T1000 (cell line): Measurements from ENCODE around the gene EVC2.

ENCODE experiments used
- DNase-seq: peaks from one replicate; lab custom pipeline; 2025; ENCODE audit warnings: mixed read lengths; lab: John Stamatoyannopoulos, UW

Gene EVC2, protein sequence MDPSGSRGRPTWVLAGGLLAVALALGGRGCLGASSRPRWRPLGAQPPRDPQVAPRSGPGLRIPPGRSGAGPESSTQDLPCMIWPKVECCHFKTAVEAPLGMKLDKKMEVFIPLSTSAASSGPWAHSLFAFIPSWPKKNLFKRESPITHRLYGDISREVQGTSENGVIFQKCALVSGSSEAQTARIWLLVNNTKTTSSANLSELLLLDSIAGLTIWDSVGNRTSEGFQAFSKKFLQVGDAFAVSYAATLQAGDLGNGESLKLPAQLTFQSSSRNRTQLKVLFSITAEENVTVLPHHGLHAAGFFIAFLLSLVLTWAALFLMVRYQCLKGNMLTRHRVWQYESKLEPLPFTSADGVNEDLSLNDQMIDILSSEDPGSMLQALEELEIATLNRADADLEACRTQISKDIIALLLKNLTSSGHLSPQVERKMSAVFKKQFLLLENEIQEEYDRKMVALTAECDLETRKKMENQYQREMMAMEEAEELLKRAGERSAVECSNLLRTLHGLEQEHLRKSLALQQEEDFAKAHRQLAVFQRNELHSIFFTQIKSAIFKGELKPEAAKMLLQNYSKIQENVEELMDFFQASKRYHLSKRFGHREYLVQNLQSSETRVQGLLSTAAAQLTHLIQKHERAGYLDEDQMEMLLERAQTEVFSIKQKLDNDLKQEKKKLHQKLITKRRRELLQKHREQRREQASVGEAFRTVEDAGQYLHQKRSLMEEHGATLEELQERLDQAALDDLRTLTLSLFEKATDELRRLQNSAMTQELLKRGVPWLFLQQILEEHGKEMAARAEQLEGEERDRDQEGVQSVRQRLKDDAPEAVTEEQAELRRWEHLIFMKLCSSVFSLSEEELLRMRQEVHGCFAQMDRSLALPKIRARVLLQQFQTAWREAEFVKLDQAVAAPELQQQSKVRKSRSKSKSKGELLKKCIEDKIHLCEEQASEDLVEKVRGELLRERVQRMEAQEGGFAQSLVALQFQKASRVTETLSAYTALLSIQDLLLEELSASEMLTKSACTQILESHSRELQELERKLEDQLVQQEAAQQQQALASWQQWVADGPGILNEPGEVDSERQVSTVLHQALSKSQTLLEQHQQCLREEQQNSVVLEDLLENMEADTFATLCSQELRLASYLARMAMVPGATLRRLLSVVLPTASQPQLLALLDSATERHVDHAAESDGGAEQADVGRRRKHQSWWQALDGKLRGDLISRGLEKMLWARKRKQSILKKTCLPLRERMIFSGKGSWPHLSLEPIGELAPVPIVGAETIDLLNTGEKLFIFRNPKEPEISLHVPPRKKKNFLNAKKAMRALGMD

DNA sequence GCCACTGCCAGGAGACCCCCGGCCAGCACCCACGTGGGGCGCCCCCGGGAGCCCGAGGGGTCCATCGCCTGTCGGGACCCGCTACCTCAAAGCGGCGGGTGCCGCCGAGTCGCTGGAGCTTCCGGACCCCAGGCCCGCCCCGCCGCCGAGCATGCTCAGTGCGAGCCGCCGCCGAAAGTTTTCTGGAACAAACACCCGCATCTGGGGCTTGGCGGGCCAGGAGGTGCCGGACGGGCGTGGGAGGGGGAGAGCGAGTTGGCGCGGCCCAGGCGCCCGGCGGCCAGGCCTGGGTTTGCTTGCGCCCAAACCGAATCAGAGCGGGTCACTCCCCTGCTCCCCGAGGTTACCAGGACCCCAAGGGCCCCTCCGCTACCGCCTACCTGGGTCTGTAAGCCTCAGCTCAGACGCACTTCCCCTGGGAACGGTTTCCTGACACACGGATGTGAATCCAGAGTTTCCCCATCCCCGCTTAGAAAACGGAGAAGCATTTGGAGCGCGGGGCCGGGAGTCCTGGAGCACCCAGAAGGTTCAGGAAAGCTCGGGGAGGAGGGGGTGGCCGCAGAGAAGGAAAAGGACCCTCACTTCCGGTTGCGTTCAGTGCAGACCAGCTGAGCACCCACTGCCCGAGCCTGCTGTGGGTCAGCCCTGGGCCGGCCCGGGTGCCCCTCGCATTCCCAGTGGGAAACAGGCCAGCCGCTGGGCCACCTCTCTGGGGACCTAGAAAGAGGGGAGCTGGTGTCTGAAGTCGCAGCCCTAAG, at the start of gene EVC2:
Gene EVC2, minus strand, starts transcription at position 111 of the 758 bp plus-strand sequence. Its CDS starts 46 bp downstream, at position 65.
- DNase-seq = no peak

DNA sequence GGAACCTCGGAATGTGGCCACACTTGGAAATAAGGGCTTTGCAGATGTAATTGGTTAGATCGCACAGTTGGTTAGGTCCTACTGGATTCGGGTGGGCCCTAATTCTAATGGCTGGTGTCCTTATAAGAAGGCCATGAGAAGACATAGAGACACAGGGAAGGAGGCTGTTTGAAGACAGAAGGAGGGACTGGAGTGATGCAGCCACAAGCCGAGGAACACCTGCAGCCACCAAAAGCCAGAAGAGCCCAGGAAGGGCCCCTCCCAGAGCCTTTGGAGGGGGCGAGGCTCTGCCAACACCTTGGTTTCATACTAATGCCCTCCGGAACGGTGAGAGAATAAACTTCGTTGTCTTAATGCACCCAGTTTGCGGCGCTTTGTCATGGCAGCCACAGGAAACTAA, 49.6 kb upstream of the EVC2 start:
- no peak for DNase-seq

DNA sequence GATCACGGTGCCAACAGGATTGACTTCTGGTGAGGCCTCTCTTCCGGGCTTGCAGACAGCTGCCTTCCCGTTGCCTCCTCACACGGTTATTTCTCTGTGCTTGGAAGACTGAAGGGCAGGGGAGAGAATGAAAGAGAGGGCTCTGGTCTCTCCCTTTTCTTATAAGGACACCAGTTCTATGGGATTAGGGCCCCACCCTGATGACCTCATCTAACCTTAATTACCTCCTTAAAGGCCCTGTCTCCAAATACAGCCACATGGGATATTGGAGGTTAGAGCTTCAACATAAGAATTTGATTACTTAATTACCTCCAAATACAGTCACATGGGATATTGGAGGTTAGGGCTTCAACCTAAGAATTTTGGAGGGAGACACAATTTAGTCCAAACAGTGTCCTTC, 49.2 kb upstream of the EVC2 start:
- no peak for DNase-seq

DNA sequence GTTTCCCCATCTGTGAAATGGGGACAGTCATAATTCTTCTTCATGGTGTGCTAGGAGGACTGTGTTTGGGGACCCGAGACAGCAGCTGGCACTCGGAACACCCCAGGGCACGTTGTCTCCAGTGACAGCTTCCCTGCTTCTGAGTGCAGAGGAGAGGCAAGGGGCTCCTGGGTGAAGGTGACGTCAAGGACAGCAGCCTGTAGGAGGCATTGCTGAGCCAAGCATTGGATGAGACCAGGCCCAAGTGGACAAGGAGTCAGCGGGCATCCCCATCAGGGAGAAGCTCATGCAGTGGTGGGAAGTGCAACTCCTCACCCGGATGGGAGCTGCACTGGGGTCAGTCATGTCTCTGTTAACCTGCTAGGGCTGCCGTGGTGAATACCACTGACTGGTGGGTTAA, 48.7 kb upstream of the EVC2 start:
- DNase-seq = no peak

DNA sequence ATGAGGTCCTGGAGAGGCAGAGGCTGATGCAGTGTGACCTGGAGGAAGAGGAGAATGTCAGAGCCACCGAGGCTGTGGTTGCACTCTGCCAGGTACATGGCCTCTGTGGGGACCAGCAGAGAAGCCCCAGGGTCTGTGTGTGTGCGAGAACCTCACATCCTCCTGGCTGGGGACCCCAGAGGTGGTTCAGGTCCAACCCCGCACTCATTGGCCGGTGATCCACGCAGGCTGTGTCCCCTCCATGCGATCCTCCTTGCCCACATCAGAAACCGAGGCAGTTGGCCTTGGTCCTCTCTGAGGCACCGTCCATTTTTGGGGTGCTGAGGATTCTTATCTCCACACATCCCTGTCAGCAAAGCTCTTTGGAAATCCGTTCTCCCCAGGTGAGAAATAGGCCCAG, 47.9 kb upstream of the EVC2 start:
- no peak for DNase-seq

DNA sequence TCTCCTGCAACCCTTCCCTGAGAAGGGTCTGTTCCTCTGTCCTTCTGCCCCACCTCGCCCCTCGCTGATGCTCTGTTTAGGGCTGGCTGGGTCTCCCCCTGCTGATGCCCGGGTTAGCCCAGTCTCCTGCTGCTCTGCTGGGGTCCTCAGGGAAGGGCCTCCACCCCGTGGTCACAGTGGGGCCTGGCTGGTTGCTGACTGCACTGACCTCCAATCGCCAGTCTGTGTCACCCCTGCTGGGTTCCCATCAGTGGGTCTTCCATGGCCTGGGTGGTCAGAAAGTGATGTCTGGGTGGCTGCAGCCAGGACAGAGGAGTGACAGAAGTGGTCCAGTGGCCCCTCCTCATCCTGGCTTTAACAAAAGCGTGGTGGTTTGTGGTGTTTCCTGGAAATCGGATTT, 47.3 kb upstream of the EVC2 start:
- DNase-seq = no peak

DNA sequence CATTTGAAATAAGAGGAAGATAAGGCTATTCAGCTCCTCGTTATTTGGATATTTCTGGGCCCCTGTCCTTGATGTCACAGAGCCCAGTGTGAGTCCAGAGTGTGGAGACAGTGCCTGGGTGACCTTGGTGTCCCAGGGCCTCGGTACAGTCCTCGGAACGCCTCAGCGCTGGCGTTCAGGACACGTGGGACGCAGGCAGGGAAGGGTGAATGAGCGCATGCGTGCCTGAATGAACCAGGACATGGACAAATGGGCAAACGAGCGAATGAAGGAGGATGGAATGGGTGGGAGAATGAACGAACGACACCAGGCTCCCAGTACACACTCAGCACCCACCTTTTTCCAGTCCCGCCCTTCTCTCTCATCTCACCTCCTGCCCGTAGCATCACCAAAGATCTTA, 46.8 kb upstream of the EVC2 start:
- no peak for DNase-seq

DNA sequence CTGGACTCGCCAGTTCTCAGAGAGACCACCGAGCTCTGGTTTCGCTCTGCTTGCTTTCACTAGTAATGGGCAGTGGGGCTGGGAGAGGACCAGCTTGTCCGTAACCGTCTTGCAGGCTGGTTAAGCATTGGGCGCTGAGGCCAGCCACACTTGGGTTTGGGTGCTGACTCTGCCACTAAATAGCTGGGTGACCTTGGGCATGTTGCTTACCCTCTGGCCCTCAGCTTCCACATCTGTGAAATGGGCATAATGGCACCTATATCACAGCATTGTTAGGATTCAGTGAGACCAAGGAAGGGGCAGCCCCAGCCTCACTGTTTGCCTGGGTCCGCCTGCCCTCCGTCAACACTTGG, 46.1 kb upstream of the EVC2 start:
- DNase-seq = no peak

DNA sequence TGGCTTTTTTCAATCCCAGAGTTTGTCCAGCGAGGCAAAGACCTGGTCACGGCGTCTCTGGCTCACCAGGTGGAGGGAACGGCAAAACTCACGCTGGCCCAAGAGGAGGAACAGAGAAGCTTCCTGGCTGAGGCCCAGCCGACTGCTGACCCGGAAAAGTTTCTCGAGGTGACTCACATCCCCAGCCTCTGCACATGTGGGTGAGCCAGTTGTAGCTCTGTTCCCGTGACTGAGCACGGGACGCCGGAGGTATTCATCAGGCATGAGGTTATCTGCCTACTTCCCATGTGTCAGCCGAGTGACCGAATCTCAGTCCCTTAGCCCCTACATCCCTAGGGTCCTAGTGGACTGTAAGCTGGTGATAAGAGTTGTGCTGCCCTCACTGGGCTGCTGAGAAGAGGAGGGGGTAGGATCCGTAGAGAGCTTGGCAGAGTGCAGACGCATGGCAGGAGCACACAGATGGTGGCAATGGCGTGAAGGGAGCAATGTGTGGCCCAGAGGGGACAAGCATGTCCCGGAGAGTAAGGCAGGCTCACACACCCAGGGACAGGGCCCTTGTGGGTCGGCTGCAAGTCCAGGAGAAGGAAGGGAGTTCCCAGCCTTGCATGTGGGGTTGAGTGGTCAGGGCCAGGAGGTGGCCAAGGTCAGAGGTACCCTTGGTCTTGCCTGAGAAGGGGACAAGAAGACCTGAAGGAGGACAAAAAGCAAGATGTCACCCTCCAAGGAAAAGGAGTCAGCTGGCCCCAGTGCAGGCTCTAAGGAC, 45.6 kb upstream of the EVC2 start:
- DNase-seq = no peak

DNA sequence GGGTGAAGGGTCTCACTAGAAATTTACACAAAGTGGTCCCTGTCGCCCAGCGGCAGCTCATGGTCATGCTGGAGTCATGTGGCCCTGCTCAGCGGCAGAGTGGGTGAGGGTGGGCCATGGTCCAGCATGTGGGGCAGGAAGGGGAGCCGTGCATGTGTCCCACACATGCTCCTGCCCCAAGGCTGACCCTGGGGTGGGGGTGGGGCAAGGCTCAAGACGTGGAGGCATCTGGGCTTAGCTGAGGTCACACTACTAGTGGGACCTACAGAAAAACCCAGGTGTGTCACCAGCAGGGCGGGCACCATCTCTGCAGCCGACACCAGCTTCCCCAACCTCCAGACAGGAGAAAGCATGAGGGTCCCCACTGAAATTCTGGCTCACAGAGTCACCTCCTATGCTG, 45.0 kb upstream of the EVC2 start:
- DNase-seq = no peak

DNA sequence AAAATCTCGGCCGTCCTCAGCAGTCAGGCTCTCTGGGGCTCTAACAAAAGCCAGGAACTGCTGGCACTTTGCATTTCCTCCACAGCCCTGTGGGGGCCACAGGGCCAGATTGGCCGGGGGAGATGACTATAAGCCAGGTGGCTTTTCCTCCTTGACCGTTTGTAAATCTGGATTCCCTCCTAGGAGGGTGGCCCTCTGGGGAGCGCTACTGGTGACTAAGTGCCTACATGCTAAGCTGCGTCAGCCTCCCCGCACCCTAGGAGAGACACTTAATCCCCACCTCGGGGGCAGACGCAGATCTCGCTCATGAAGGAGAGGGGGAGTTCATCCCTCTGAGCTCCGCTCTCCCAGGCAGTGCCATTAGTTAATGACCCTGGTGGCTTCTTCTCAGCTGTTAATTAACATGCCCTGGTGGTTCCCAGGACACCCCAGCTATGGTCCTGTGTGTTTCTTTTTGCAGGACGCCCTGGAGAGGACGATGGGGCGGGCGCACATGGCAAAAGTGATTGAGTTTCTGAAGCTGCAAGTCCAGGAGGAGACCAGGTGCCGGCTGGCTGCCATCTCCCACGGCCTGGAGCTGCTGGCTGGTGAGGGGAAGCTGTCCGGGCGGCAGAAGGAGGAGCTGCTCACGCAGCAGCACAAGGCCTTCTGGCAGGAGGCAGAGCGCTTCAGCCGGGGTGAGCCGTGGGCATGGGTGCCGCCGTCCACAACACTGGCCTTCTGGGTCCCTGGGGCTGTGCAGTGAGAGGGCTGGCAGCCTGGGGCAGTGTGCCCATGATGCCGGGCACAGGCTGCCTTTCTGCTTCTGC, 44.2 kb upstream of the EVC2 start:
- DNase-seq = peak; percentile 62

DNA sequence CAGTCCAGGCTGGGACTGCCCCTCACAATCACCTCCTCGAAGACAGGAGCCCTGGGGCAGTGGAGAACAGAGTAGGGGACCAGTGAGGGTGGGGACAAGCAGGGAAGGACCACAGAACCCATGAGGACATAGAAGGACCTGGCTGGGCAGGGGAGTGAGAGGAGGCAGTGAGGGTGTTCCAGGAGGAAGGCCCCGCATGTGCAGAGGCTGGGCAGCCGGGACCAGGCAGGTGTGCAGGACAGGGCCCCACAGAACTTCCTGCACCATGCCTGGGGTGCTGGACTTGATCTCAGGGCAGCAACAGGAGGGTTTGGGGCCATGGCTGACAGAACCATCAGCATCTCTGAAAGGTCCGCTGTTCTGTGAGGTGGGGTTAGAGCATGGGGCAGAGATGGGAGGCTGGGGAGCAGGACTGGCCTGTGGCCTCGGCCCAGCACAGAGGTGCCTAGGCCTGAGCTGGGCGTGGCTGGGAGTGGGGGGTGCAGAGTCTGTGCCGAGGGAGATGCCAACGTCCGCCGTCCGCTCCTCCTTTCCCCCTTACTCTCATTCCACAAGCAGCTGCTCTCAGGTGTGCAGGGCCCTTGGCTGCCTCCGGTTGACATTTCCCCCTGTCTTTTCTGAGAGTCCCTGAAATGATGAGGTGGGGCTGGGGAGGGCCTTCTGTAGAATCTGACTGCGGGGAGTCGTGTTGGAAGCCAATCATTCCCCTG, 43.5 kb upstream of the EVC2 start:
- DNase-seq = no peak

DNA sequence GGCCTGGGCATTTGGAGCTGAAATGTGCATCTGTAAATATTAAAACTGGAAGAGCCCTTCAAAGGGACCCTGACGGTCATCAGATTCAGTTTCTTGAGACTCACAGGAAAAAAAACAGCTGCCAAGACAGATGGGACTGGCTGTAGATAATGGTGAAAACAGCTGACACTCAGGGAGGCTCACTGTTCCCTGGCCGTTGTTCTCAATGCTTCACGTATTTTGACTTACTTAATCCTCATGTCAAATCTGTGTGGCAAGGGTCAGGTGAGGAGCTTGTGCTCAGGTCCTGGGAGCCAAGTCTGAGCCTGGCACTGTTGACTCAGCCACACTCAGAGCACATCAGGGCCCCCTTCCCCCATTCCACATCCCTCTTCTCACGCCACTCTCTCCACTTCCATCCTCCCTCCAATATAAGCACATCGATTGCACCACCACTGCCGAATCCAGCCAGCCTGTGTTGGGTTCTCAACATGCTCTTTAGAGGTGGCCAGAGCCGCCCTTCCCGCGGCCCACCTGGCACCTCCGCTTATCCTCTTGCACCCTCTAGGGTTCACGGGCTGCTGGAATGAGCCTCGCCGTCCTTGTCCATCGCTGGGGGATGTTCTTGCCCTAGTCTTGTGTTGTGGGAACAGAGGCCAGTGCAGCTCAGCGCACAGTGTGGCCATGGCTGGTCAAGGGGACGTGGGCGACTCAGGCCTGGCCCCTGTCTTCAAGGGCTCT, 42.7 kb upstream of the EVC2 start:
- peak; percentile 10 for DNase-seq

DNA sequence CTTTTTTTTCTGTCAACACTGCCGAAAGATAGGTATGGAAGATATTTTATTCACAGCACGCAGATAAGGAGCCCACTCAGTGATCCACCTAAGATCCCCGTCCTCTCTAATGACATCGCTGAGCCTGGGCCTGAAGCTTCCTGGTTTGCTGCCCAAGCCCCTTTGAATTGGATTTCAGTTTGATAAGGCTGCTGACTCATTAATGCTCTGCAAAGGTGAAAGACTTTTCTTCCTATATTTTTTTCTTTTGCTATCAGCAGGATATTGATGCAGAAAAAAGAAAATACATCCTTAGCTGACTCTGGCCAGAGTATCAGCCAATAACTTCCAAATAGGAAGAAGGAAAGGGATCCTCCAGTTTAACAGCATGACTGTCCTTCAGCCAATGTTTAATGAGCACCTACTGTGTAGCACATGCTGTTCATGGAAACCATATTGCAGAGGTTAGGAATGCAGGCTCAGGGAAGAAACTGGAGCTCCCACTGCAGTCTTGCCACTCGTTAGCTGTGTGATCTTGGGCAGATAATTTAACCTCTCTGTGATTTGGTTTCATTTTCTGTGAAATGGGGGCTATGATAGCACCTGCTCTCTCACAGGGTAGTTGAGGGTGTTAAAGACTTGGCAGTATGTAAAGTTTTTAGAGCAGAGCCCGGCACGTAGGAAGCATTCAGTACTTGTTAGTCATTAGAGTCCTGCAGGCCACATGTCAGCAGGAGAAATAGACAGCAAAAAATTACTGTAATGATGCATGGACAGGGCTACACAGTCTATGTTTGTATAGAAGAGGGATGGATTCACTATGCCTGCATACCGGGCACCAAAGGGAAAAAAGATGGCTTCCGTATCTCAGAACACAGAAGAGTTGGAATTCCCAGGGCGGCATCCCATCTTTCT, 41.9 kb upstream of the EVC2 start:
- DNase-seq = no peak

DNA sequence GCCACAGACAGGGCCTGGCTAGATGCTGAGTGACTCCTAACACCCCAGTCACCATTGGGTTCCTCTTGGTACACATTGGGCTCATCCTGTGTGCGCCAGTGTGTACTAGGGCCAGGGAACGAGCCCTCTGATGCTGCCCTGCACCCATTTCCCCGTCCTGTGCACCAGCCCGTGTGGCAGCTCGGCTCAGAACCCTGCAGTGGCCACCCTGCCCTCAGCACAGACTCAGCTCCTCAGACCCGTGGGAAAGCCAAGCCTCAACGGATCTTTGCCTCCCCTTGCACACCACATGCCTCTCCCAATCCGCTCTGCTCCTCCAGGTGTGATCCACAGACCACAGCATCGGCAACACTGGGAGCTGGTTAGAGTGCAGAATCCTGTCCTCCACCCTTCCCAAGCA, 41.2 kb upstream of the EVC2 start:
- no peak for DNase-seq

DNA sequence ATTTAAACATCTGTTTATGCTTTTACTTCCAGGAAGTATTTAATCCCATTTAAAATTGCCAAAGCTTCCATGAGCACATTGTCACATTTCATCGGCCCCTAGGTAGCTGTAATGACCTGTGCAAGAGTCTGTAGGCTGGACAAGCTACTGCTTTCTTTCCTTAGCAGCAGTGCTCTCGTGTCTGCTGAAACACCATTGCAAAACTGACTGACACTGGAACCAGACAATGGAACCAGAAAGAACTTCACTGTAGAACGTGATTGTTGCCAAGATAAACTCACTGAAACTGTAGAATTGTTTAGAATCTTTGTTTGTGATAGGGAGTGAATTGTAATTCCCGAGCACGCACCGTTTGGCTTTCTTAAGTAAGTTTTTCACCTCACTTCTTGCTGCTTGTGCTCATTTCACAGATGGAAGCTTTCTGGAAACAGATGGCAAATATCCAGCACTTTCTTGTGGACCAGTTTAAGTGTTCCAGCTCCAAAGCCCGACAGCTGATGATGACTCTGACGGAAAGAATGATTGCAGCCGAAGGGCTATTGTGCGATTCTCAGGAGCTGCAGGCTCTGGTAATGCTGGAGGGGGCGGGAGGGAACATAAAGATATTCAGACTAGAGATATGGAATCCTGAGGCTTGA, 39.5 kb upstream of the EVC2 start:
- DNase-seq = no peak
